Mesodermal cell (in vitro differentiated cells): ENCODE data around the gene DDX25.

ENCODE experiments used
- H3K27ac ChIP-seq: 2 replicates; pipeline ENCODE4 v1.7.0; 2013; ENCODE audit warnings: mild to moderate bottlenecking, low read depth, low read length, moderate library complexity; ENCODE audit not compliant: severe bottlenecking
- H3K36me3 ChIP-seq: 2 replicates; pipeline ENCODE4 v1.7.1; 2013; ENCODE audit warnings: mild to moderate bottlenecking, low read length, moderate library complexity; ENCODE audit not compliant: control insufficient read depth, insufficient read depth
- H3K4me1 ChIP-seq: one replicate; pipeline ENCODE4 v1.7.1; 2013; ENCODE audit warnings: mild to moderate bottlenecking, low read length; ENCODE audit not compliant: insufficient read depth, control insufficient read depth, poor library complexity, severe bottlenecking
- H3K4me3 ChIP-seq: 2 replicates; pipeline ENCODE4 v1.7.0; 2013; ENCODE audit warnings: low read length, control low read depth, mild to moderate bottlenecking; ENCODE audit not compliant: insufficient read depth, poor library complexity, severe bottlenecking; ENCODE audit errors: extremely low read depth
- H3K9me3 ChIP-seq: 2 replicates; pipeline ENCODE4 v1.7.1; 2013; ENCODE audit warnings: mild to moderate bottlenecking, low read length, moderate library complexity; ENCODE audit not compliant: control insufficient read depth
- WGBS, 2 experiments: methylation state at CpG; one replicate each; pipeline ENCODE4 v1.1.5; 2013; ENCODE audit warnings: missing lambda C conversion rate in 2 of 2; ENCODE audit not compliant: insufficient coverage in 2 of 2; 5-methylcytosine and 5-hydroxymethylcytosine counted together

DDX25 gene

DNA sequence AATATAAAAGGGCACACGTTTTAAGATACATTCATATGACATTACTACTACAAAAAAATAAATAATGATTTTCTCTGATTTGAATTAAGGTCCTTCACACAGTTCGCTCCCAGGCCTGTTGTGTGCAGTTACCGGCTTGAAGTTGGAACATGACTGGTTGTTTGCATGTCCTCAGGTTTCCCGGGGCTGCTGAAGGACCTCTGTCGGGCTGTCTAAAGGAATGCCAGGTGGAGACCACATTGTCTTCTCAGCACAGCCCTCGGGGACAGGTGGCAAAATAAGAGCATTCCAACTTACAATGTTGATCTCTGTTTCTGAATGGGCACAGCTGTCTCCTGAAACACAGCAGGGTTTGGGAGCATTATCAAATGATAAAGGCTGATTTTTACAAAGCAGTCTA lies 56.5 kb downstream of the DDX25 start:
- no peak overlapping the region for H3K27ac ChIP-seq
- H3K4me3 ChIP-seq: no peak overlapping the region
- WGBS, 2 experiments: 86 to 87% methylated on average over 5 of the region's 6 CpGs
- H3K36me3 ChIP-seq: peaks cover 6% of the 10 kb centered on the region
- H3K9me3 ChIP-seq: peaks cover 9% of the 10 kb centered on the region
- H3K4me1 ChIP-seq: peaks cover 9% of the 10 kb centered on the region

DNA sequence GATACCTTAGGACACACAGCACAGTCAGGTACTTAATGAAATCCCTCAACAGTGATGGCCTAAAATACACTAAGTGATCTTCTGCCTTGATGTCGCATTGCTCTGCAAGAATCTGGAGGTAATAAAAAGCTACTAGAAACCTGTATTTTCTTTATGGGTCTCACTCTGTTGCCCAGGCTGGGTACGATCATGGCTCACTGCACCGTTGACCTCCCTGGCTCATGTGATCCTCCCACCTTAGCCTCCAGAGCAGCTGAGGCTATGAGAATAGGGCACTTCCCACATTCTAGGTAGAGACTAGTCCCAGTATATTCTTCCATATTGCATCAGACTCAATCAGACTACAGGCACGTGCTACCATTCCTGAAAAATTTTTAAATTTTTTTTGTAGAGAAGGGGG lies 63.2 kb downstream of the DDX25 start:
- Histone ChIP-seq H3K9me3 (peaks cover 4% of the 10 kb centered on the region), H3K27ac (no peak overlapping the region), H3K4me3 (no peak overlapping the region), H3K36me3 (peaks cover 2% of the 10 kb centered on the region), H3K4me1 (no peaks in the 10 kb centered on the region)
- WGBS, 2 experiments: 89 to 100% methylated on average over 3 of the region's 4 CpGs

GRCh38 chr11:125968354-125968753 lies 64.0 kb downstream of the DDX25 start:
- Histone ChIP-seq H3K4me3 (no peak overlapping the region), H3K27ac (no peak overlapping the region), H3K9me3 (peaks cover under 1% of the 10 kb centered on the region), H3K4me1 (no peaks in the 10 kb centered on the region), H3K36me3 (no peaks in the 10 kb centered on the region)
- WGBS, 2 experiments: 100% methylated on average over 5 of the region's 7 CpGs; no CpG with 5 or more reads in 1 of the 2 experiments

DNA sequence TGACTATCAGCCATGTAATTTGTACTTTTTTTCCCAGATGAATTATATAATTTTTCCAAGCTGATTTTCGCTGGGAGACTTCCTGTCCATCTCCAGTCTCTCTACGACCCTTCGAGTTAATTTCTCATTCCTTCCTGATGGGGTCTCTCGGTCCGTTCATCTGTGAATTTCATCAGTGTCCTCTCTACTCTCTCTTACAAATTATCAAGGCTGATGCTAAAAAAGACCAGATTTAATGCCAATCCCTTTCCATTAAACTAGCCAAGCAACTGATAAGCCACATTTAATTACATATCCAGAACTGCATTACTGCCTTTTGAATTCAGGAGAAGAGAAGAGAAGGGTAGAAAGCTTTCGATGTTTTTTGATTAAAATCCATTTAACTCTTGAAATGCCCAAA lies 67.3 kb downstream of the DDX25 start:
- Histone ChIP-seq H3K4me1 (no peaks in the 10 kb centered on the region), H3K27ac (no peak overlapping the region), H3K36me3 (peaks cover 4% of the 10 kb centered on the region), H3K9me3 (no peaks in the 10 kb centered on the region), H3K4me3 (no peak overlapping the region)
- 79 to 85% methylated on average over 5 to 6 of the region's 6 CpGs for WGBS, 2 experiments

DNA sequence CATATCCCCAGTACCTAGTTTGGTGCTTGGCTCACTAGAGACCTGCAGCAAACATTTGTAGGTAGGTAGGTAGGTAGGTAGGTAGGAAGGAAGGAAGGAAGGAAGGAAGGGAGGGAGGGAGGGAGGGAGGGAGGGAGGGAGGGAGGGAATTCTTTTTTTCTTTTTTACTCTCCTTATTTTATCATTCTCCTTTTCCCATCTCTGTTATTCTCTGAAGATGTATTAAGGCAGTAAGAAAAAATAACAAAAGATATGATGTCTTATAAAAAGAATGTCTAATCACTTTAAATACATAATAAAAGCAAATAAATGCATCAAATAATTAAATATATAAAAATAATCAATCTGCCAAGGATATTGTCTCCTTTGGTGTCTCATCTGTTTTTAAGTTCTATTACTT lies 70.0 kb downstream of the DDX25 start:
- Histone ChIP-seq H3K27ac (no peak overlapping the region), H3K36me3 (peaks cover 4% of the 10 kb centered on the region), H3K4me1 (no peaks in the 10 kb centered on the region), H3K9me3 (no peaks in the 10 kb centered on the region), H3K4me3 (no peak overlapping the region)

- no peaks in the 10 kb centered on the region for H3K9me3 ChIP-seq
- H3K4me1 ChIP-seq: no peaks in the 10 kb centered on the region
- 100% methylated on average over 1 of the region's 6 CpGs; no CpG with 5 or more reads in 1 of the 2 experiments for WGBS, 2 experiments
- H3K4me3 ChIP-seq: no peak overlapping the region
- no peak overlapping the region for H3K27ac ChIP-seq
- H3K36me3 ChIP-seq: peaks cover 8% of the 10 kb centered on the region
Measured at GRCh38 chr11:125975634-125976033, 71.3 kb downstream of the DDX25 start.

DNA sequence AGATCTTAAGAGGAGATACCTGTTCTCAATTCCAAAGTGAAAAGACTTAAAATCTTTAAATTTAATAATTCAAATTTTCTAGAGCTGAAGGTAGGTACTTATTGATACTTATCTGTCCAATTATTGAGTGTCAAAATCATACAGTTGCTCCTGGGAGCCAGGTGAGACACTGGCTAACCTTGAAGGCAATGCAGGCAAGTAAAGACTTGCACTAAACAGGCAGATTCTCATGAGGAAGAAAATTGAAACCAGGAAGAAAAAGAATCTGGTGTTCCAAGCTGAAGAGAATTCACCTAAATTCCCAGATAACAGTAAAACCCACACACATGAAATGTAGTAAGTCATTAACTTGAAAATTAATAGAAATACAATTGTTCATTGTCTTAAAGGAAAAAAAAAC lies 71.8 kb downstream of the DDX25 start:
- Histone ChIP-seq H3K27ac (no peak overlapping the region), H3K36me3 (peaks cover 12% of the 10 kb centered on the region), H3K4me1 (no peaks in the 10 kb centered on the region), H3K4me3 (no peak overlapping the region), H3K9me3 (no peaks in the 10 kb centered on the region)

DNA sequence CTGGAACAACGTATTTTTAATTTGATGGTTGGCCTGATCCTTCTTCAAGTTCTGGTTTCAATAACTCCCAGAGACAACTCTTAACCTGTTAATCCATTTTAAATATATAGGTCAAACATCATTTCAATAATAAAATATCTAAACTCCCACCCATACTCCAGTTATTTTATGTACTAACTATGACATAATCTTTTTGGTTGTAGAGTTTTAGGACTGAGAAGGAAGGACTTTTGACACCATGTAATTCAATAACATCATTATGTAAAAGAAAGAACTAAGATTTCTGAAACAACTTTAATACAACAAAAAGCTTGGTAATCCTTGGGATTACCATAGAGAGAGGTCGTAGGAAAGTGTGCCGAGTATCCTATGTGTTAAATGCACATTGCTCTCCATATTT lies 73.0 kb downstream of the DDX25 start:
- Histone ChIP-seq H3K9me3 (no peaks in the 10 kb centered on the region), H3K36me3 (peaks cover 12% of the 10 kb centered on the region), H3K4me3 (no peak overlapping the region), H3K4me1 (no peaks in the 10 kb centered on the region), H3K27ac (no peak overlapping the region)
- WGBS, 2 experiments: 100% methylated on average over 1 of the region's 3 CpGs; no CpG with 5 or more reads in 1 of the 2 experiments

DNA sequence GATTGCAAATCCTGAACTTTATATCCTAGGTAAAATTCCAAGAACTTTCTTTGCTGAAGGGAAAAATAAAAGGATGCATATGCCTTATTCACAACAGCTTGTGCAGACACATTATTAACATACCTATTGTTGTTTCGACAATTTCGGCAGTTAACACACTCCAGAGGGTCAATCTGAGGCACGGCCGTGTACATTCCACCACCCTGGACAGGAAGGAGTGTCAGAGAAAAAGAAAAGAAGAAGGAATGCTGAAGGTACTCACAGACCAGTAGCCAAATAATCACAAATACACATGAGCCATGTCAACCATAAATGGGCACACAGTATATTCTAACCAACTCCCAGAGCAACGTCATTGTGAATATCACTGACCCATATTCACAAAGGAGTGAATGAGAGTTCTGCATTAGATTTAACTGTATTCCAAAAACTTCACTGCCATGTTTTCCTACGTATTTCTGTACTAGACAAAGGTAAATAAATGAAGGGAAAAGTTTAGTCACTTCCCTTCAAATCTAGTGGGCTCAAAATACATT lies 73.9 kb downstream of the DDX25 start:
- no peaks in the 10 kb centered on the region for H3K9me3 ChIP-seq
- peaks cover 12% of the 10 kb centered on the region for H3K36me3 ChIP-seq
- 80 to 83% methylated on average over 1 to 3 of the region's 6 CpGs for WGBS, 2 experiments

More for the DNA sequence above, 73.9 kb downstream of the DDX25 start:
- no peak overlapping the region for H3K4me3 ChIP-seq
- no peak overlapping the region for H3K27ac ChIP-seq
- peaks cover 3% of the 10 kb centered on the region for H3K4me1 ChIP-seq
